D721Med (cell line): ENCODE measurements around the gene ZDHHC5.
A peak's percentile ranks its signal among the peaks of the same experiment; 100 is the strongest.

ENCODE experiments used
- DNase-seq: peaks from one replicate; pipeline ENCODE4 v3.0.0; 2011; ENCODE audit warnings: low spot score; ENCODE audit not compliant: insufficient read length
- FAIRE-seq: peaks from 2 replicates; lab custom pipeline; 2011; peaks lifted over from hg19 to GRCh38; lab: Jason Lieb, UNC
- CTCF ChIP-seq: IDR thresholded peaks from 2 replicates; pipeline ENCODE4 v1.5.1; 2012; ENCODE audit warnings: mild to moderate bottlenecking, control low read depth; ENCODE audit not compliant: insufficient read depth; ENCODE audit errors: missing control alignments

Gene ZDHHC5

GRCh38 chr11:57644748-57645688 lies 22.9 kb upstream of the ZDHHC5 start:
- TF ChIP-seq CTCF: peak; percentile 74
- no peak for FAIRE-seq
- DNase-seq: peak; percentile 76

- DNase-seq: no peak
- TF ChIP-seq CTCF: no peak
- no peak for FAIRE-seq
Observed at GRCh38 chr11:57645689-57646085, 22.2 kb upstream of the ZDHHC5 start.

- DNase-seq (no peak), FAIRE-seq (no peak)
- no peak for TF ChIP-seq CTCF
Observed at GRCh38 chr11:57646194-57646798, 21.6 kb upstream of the ZDHHC5 start.

GRCh38 chr11:57646799-57647303 lies 21.1 kb upstream of the ZDHHC5 start:
- no peak for DNase-seq
- no peak for TF ChIP-seq CTCF
- FAIRE-seq: no peak

GRCh38 chr11:57647372-57647771 lies 20.5 kb upstream of the ZDHHC5 start:
- no peak for TF ChIP-seq CTCF
- DNase-seq (no peak), FAIRE-seq (no peak)

- DNase-seq: no peak
- FAIRE-seq: no peak
- TF ChIP-seq CTCF: no peak
Observed at GRCh38 chr11:57647960-57648800, 19.7 kb upstream of the ZDHHC5 start.
